Fibroblast of lung (primary cell): ENCODE results near the gene TRIP12.

Source experiments
- EZH2 ChIP-seq: IDR thresholded peaks from 2 replicates; pipeline ENCODE4 v1.5.1; 2012; ENCODE audit warnings: low read length, control low read depth, mild to moderate bottlenecking; ENCODE audit errors: missing control alignments
- TF ChIP-seq, protein P1 (sequence below), 2 donors: IDR thresholded peaks in 1 of 2; conservative IDR thresholded peaks in 1 of 2; 1 replicate in 1 of 2; 2 replicates in 1 of 2; pipeline ENCODE4 v1.5.1; 2011 to 2012; ENCODE audit warnings: low read length in 2 of 2, control low read depth in 1 of 2, inconsistent platforms in 1 of 2, low read depth in 1 of 2, mild to moderate bottlenecking in 1 of 2

DNA sequence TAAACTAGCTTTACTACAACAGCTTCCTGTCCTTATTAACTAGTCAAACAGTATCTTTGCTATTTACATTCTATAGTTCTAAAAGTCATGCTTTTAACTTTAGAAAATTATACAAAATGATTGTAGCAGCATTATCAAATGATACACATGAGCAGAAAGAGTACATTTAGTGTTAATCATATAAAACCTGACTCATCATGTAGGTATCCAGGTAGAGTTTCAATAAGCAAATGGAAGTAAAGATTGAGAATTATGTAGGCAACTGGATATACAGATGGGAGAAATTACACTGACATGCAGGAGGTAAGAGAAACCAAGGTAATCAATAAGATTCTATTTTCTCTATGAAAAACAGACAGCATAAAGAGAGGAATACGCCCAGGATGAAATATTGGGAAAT lies 33.8 kb downstream of the TRIP12 start:
- TF ChIP-seq, protein P1, sequence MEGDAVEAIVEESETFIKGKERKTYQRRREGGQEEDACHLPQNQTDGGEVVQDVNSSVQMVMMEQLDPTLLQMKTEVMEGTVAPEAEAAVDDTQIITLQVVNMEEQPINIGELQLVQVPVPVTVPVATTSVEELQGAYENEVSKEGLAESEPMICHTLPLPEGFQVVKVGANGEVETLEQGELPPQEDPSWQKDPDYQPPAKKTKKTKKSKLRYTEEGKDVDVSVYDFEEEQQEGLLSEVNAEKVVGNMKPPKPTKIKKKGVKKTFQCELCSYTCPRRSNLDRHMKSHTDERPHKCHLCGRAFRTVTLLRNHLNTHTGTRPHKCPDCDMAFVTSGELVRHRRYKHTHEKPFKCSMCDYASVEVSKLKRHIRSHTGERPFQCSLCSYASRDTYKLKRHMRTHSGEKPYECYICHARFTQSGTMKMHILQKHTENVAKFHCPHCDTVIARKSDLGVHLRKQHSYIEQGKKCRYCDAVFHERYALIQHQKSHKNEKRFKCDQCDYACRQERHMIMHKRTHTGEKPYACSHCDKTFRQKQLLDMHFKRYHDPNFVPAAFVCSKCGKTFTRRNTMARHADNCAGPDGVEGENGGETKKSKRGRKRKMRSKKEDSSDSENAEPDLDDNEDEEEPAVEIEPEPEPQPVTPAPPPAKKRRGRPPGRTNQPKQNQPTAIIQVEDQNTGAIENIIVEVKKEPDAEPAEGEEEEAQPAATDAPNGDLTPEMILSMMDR (conservative IDR thresholded peaks at IDR 0.05 in 1 of 2, IDR thresholded peaks at IDR 0.05 in 1 of 2; ENCODE audit: low read depth in 1 of 2, low read length in 2 of 2): no peak
- TF ChIP-seq EZH2: no peak
